ENCODE measurements around the gene ANKRD27. TPM values are rescaled to one million over a fixed set of nuclear protein-coding genes. Genes with fewer than 3 reads are reported as not detected.

The ANKRD27 gene
- total RNA-seq, 1 experiment from 2014 or later = 55.5 TPM

- Histone ChIP-seq H4K20me1 (ENCODE audit: insufficient read depth) (no peaks in the 10 kb centered on the region), H2AFZ (no peak overlapping the region), H3K79me2 (ENCODE audit: low read depth) (no peaks in the 10 kb centered on the region), H3K4me2 (no peak overlapping the region), H3K9me3 (ENCODE audit: insufficient read depth, low read depth) (no peaks in the 10 kb centered on the region), H3K4me3 (no peak overlapping the region), H3K27ac (no peak overlapping the region), H3K36me3 (ENCODE audit: low read depth) (no peaks in the 10 kb centered on the region), H3K9me2 (ENCODE audit: insufficient read depth) (no peaks in the 10 kb centered on the region), H3K4me1 (replicated peaks; ENCODE audit: insufficient read depth) (no peaks in the 10 kb centered on the region), H3F3A (ENCODE audit: insufficient read depth, low read depth) (no peaks in the 10 kb centered on the region), H3K27me3 (ENCODE audit: insufficient read depth, low read depth) (peaks cover 38% of the 10 kb centered on the region)
- TF ChIP-seq CTCF (conservative IDR thresholded peaks at IDR 0.05) = no peak
- no peak for TF ChIP-seq EZH2 (IDR thresholded peaks at IDR 0.05; ENCODE audit: low read depth)
- ChIA-PET CTCF (interaction anchor here (0.6 kb wide), 1 partner anchor 852 kb away, joined by 4 read pairs; no protein-coding TSS in a partner anchor), POLR2A (ENCODE audit: unreplicated experiment) (no interaction called here)
- no TSS peak for BruUV-seq (replicated peaks)
- DNase-seq = no peak
- intact Hi-C loops (cut with micrococcal nuclease; ENCODE audit: unreplicated experiment) = no loop called here
Observed at GRCh38 chr19:32563761-32564160, 111.2 kb downstream of the ANKRD27 start.

GRCh38 chr19:32558607-32559228 is 116.3 kb downstream of the ANKRD27 start:
- CTCF ChIA-PET = no interaction called here
- Histone ChIP-seq H3K9me3 (ENCODE audit: insufficient read depth, low read depth) (no peaks in the 10 kb centered on the region), H3K79me2 (ENCODE audit: low read depth) (no peaks in the 10 kb centered on the region), H3K4me3 (no peak overlapping the region), H3K27me3 (ENCODE audit: insufficient read depth, low read depth) (0 out of 2 replicates have a peak, but pooled peaks cover 6% of the 10 kb centered on the region), H3K9me2 (ENCODE audit: insufficient read depth) (no peaks in the 10 kb centered on the region), H2AFZ (no peak overlapping the region), H4K20me1 (ENCODE audit: insufficient read depth) (no peaks in the 10 kb centered on the region), H3K27ac (no peak overlapping the region), H3F3A (ENCODE audit: insufficient read depth, low read depth) (no peaks in the 10 kb centered on the region), H3K4me2 (no peak overlapping the region), H3K36me3 (ENCODE audit: low read depth) (no peaks in the 10 kb centered on the region), H3K4me1 (replicated peaks; ENCODE audit: insufficient read depth) (no peaks in the 10 kb centered on the region)
- DNase-seq = no peak
- POLR2A ChIA-PET (ENCODE audit: unreplicated experiment) = no interaction called here
- TF ChIP-seq CTCF (conservative IDR thresholded peaks at IDR 0.05) (no peak), EZH2 (IDR thresholded peaks at IDR 0.05; ENCODE audit: low read depth) (no peak)
- intact Hi-C loops (cut with micrococcal nuclease; ENCODE audit: unreplicated experiment) = no loop called here
- no TSS peak for BruUV-seq (replicated peaks)

- H2AFZ ChIP-seq = no peak overlapping the region
- CTCF ChIA-PET = no interaction called here
- no peak for TF ChIP-seq CTCF (conservative IDR thresholded peaks at IDR 0.05)
- TF ChIP-seq EZH2 (IDR thresholded peaks at IDR 0.05; ENCODE audit: low read depth) = no peak
- H3K27ac ChIP-seq = no peak overlapping the region
- no peaks in the 10 kb centered on the region for H4K20me1 ChIP-seq (ENCODE audit: insufficient read depth)
- no TSS peak for BruUV-seq (replicated peaks)
- no peak overlapping the region for H3K4me2 ChIP-seq
- H3F3A ChIP-seq (ENCODE audit: insufficient read depth, low read depth) = no peaks in the 10 kb centered on the region
- H3K36me3 ChIP-seq (ENCODE audit: low read depth) = no peaks in the 10 kb centered on the region
- intact Hi-C loops (cut with micrococcal nuclease; ENCODE audit: unreplicated experiment) = no loop called here
- H3K4me1 ChIP-seq (replicated peaks; ENCODE audit: insufficient read depth) = no peaks in the 10 kb centered on the region
- no peak for DNase-seq
- POLR2A ChIA-PET (ENCODE audit: unreplicated experiment) = no interaction called here
- H3K27me3 ChIP-seq (ENCODE audit: insufficient read depth, low read depth) = 0 out of 2 replicates have a peak, but pooled peaks cover 6% of the 10 kb centered on the region
- H3K9me3 ChIP-seq (ENCODE audit: insufficient read depth, low read depth) = no peaks in the 10 kb centered on the region
- H3K9me2 ChIP-seq (ENCODE audit: insufficient read depth) = no peaks in the 10 kb centered on the region
- H3K4me3 ChIP-seq = no peak overlapping the region
- H3K79me2 ChIP-seq (ENCODE audit: low read depth) = no peaks in the 10 kb centered on the region
Observed at GRCh38 chr19:32555786-32556185, 119.2 kb downstream of the ANKRD27 start.

Data from PC-9 (cell line).